ENCODE results near the gene ARMC7. TPM values are rescaled to one million over a fixed set of nuclear protein-coding genes. Genes with fewer than 3 reads are reported as not detected.

ARMC7 gene
- total and polyA plus RNA-seq, 10 of the 15 experiments (the other 5 are each of a cell fraction or from before 2014, with no cell fraction given): 1.5 to 19.8 (median 6.3) TPM

- TF ChIP-seq SMAD1 (IDR thresholded peaks at IDR 0.05; ENCODE audit: low read depth, partially characterized antibody) (no peak), ELK1 (IDR thresholded peaks at IDR 0.05; ENCODE audit: low read depth, low read length) (peak; percentile 82), DPF2 (IDR thresholded peaks at IDR 0.05) (peak; percentile 93), SREBF2 (IDR thresholded peaks at IDR 0.05; ENCODE audit: low read length) (no peak), RAD21 (IDR thresholded peaks at IDR 0.05; ENCODE audit: insufficient read depth, low read depth, low read length) (peak; percentile 34; the same call in 1 of the 2 replicates), SMARCA5 (IDR thresholded peaks at IDR 0.05) (peak; percentile 96), NFYB (IDR thresholded peaks at IDR 0.05; ENCODE audit: insufficient read depth, low read depth, low read length) (no peak), ASH2L (IDR thresholded peaks at IDR 0.05; ENCODE audit: borderline replicate concordance, low read depth) (peak; percentile 36; the same call in 1 of the 2 replicates), KDM1A (IDR thresholded peaks at IDR 0.05; ENCODE audit: borderline replicate concordance) (no peak), CREM (IDR thresholded peaks at IDR 0.05; ENCODE audit: low read depth) (no peak), ZSCAN29 (IDR thresholded peaks at IDR 0.05) (peak; percentile 71; the same call in 1 of the 2 replicates), CBFB (IDR thresholded peaks at IDR 0.05; ENCODE audit: low read depth) (peak; percentile 55), TAF1 (IDR thresholded peaks at IDR 0.05; ENCODE audit: borderline replicate concordance, low read depth, low read length) (peak; percentile 66; the same call in 1 of the 2 replicates), RELA (IDR thresholded peaks at IDR 0.05; ENCODE audit: borderline replicate concordance, partially characterized antibody) (peak; percentile 68), KAT2A (conservative IDR thresholded peaks at IDR 0.05; ENCODE audit: control insufficient read depth, low read depth, low read length) (no peak), POLR2AphosphoS2 (IDR thresholded peaks at IDR 0.05; ENCODE audit: low read depth, low read length) (0 out of 2 replicates have a peak, but pooled peaks have one; percentile 47), STAT1 (conservative IDR thresholded peaks at IDR 0.05) (no peak; the same call in 1 of the 2 replicates), SRF (IDR thresholded peaks at IDR 0.05; ENCODE audit: low read depth in 2 of 2, low read length in 2 of 2) (0 out of 4 replicates have a peak, but pooled peaks of 1 of the 2 experiments have one; percentile 5)
- TF ChIP-seq, protein P1, sequence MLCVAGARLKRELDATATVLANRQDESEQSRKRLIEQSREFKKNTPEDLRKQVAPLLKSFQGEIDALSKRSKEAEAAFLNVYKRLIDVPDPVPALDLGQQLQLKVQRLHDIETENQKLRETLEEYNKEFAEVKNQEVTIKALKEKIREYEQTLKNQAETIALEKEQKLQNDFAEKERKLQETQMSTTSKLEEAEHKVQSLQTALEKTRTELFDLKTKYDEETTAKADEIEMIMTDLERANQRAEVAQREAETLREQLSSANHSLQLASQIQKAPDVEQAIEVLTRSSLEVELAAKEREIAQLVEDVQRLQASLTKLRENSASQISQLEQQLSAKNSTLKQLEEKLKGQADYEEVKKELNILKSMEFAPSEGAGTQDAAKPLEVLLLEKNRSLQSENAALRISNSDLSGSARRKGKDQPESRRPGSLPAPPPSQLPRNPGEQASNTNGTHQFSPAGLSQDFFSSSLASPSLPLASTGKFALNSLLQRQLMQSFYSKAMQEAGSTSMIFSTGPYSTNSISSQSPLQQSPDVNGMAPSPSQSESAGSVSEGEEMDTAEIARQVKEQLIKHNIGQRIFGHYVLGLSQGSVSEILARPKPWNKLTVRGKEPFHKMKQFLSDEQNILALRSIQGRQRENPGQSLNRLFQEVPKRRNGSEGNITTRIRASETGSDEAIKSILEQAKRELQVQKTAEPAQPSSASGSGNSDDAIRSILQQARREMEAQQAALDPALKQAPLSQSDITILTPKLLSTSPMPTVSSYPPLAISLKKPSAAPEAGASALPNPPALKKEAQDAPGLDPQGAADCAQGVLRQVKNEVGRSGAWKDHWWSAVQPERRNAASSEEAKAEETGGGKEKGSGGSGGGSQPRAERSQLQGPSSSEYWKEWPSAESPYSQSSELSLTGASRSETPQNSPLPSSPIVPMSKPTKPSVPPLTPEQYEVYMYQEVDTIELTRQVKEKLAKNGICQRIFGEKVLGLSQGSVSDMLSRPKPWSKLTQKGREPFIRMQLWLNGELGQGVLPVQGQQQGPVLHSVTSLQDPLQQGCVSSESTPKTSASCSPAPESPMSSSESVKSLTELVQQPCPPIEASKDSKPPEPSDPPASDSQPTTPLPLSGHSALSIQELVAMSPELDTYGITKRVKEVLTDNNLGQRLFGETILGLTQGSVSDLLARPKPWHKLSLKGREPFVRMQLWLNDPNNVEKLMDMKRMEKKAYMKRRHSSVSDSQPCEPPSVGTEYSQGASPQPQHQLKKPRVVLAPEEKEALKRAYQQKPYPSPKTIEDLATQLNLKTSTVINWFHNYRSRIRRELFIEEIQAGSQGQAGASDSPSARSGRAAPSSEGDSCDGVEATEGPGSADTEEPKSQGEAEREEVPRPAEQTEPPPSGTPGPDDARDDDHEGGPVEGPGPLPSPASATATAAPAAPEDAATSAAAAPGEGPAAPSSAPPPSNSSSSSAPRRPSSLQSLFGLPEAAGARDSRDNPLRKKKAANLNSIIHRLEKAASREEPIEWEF (IDR thresholded peaks at IDR 0.05; ENCODE audit: insufficient replicate concordance, low read depth, low read length): no peak
- TF ChIP-seq, protein P2, sequence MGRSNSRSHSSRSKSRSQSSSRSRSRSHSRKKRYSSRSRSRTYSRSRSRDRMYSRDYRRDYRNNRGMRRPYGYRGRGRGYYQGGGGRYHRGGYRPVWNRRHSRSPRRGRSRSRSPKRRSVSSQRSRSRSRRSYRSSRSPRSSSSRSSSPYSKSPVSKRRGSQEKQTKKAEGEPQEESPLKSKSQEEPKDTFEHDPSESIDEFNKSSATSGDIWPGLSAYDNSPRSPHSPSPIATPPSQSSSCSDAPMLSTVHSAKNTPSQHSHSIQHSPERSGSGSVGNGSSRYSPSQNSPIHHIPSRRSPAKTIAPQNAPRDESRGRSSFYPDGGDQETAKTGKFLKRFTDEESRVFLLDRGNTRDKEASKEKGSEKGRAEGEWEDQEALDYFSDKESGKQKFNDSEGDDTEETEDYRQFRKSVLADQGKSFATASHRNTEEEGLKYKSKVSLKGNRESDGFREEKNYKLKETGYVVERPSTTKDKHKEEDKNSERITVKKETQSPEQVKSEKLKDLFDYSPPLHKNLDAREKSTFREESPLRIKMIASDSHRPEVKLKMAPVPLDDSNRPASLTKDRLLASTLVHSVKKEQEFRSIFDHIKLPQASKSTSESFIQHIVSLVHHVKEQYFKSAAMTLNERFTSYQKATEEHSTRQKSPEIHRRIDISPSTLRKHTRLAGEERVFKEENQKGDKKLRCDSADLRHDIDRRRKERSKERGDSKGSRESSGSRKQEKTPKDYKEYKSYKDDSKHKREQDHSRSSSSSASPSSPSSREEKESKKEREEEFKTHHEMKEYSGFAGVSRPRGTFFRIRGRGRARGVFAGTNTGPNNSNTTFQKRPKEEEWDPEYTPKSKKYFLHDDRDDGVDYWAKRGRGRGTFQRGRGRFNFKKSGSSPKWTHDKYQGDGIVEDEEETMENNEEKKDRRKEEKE (IDR thresholded peaks at IDR 0.05): peak; percentile 31; the same call in 1 of the 2 replicates
These were observed 21.7 kb downstream of the ARMC7 start, which contains the start of gene NT5C (continued) for GRCh38 chr17:75131278-75132017.

Data from GM12878 (cell line).